ENCODE data around the gene ANO10. TPM values are rescaled to one million over a fixed set of nuclear protein-coding genes. Genes with fewer than 3 reads are reported as not detected.

The ANO10 gene
- total RNA-seq, 1 donor: 54.0 TPM

DNA sequence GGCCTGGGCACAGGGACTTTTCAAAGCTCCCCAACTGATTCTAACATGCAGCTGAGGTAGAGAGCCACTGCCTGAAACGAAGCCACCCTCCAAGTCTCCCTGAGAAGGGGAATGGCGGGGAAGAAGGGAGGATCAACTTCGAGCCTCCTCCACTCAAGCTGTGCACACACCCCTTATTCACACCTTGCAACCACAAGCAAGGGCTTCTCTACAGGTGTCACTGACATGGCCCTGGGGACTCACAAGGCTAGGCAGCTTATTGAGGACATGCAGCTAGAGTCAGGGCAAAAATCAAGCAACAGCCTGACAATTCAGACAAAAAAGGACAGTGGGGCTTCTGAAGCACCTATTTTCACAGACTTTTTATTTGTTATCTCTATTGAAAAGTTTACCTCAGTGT, 250.3 kb downstream of the ANO10 start:
- TF ChIP-seq, protein P1, sequence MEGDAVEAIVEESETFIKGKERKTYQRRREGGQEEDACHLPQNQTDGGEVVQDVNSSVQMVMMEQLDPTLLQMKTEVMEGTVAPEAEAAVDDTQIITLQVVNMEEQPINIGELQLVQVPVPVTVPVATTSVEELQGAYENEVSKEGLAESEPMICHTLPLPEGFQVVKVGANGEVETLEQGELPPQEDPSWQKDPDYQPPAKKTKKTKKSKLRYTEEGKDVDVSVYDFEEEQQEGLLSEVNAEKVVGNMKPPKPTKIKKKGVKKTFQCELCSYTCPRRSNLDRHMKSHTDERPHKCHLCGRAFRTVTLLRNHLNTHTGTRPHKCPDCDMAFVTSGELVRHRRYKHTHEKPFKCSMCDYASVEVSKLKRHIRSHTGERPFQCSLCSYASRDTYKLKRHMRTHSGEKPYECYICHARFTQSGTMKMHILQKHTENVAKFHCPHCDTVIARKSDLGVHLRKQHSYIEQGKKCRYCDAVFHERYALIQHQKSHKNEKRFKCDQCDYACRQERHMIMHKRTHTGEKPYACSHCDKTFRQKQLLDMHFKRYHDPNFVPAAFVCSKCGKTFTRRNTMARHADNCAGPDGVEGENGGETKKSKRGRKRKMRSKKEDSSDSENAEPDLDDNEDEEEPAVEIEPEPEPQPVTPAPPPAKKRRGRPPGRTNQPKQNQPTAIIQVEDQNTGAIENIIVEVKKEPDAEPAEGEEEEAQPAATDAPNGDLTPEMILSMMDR (IDR thresholded peaks at IDR 0.05; ENCODE audit: insufficient read depth, low read depth, low read length): no peak
- no peak for DNase-seq (ENCODE audit: low read depth)
- no peak overlapping the region for H3K4me3 ChIP-seq (ENCODE audit: low read depth, low read length)

DNA sequence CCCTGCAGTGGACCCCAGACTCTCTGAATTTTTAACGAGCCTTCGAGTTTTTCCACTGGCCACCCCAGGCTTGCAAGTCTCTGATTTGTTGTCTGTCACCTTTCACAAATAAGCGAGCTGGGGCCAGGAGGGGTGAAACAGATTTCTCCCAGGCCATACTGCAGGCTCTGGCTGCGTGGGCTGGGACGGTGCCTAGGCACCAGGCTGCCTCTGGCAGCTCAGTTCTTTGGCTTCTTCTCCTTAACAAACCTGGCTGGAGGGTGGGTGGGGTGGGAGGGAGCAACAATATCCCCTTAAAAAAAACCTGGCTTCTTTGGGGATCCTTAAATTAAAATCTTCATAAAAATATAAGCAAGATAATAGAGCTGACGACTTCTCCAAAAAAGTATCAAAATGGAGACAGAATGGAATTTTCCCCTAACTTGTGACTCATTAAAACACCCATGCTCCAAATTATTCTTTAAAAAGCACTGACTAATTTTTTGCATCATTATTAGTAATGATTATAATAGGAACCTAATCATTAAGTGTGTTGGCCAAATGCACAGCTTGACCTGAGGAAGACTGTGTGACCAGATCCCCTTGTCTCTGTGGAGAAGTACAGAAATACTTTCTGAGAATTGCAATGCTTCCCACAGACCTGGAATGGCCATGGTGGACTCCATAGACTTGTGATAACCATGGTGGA, 251.4 kb downstream of the ANO10 start:
- TF ChIP-seq, protein P1 (IDR thresholded peaks at IDR 0.05; ENCODE audit: insufficient read depth, low read depth, low read length): no peak
- no peak overlapping the region for H3K4me3 ChIP-seq (ENCODE audit: low read depth, low read length)
- no peak for DNase-seq (ENCODE audit: low read depth)

DNA sequence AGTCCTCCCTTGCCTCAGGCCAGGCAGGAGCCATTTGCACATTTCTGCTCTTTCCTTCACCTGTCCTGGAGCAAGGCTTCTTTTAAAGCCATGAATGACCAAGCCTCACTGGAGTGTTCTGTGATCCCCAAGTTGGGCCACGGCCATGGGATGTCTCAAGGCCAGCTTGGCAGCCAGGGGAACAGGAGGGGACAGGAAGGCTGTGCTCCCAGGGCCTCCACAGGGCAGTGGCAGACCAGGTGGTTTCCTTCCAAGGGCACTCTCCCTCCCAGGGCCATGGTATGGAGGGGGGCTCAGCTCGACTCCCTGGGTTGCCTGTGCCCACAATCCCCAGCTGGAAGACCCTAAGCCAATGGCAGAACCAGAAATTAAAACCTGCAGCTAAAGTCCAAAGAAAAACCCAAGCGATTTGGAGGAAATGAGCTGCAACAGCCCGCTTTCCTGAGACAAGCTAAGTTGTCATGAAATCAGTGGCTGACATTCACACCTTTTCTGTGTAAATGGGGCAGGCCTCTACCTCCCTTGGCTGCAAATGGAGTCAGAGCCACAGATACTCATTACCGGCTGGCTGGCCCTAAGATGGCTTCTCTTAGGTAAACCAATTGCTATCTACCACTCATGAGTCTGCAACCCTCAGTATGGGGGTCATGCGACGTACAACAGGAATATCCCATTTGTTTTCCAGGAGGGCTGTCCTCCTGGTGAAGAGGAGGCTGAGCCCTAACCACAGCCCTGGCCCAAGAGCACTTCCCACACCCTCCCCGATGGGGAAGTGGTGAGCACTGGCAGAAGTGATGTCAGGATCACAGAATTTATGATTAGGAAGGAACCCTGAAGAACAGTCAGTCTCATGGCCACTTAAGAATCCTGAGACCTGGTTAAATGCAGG, 252.2 kb downstream of the ANO10 start:
- TF ChIP-seq, protein P1 (IDR thresholded peaks at IDR 0.05; ENCODE audit: insufficient read depth, low read depth, low read length): no peak
- DNase-seq (ENCODE audit: low read depth): no peak
- H3K4me3 ChIP-seq (ENCODE audit: low read depth, low read length): no peak overlapping the region

DNA sequence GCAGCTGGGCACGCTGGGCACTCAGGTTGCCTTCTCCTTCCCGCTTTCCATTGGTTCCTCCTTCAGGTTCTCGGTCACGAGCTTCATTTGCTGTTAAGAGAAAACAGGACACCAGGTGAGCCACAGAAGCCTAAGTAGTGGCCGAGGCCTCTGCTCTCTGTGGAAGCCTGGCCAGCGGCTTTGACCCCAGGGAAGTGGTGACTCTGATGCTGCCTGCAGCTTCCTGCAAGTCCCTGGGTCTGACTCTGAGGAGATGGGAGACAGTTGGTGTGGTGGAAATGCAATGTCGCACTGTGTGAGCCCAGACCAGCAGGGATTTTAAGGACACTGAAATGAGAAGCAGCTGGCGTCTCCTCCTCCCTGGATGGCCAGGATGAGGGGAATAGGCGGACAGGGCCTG, 254.9 kb downstream of the ANO10 start:
- no peak for DNase-seq (ENCODE audit: low read depth)
- TF ChIP-seq, protein P1 (IDR thresholded peaks at IDR 0.05; ENCODE audit: insufficient read depth, low read depth, low read length): no peak
- H3K4me3 ChIP-seq (ENCODE audit: low read depth, low read length): no peak overlapping the region

DNA sequence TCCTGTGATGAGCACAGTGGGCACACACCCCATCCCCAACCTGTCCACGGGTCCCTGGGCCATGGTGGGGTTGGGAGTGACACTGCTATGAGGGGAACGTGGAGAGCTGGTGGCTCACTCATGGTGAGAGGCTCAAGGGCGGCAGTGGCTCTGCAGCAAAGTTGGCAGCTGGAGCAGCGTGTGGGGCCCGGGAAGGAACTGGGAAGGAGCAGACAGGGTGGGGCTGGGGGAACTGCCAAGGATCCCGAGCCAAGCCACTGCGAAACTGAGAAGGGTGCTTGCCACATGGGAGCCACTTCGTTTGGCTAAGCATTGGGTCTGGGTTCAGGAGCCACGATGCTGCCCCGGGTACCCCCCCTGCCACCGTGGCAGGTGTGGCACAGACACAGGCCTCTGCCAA, 255.3 kb downstream of the ANO10 start:
- TF ChIP-seq, protein P1 (IDR thresholded peaks at IDR 0.05; ENCODE audit: insufficient read depth, low read depth, low read length): no peak
- no peak for DNase-seq (ENCODE audit: low read depth)
- no peak overlapping the region for H3K4me3 ChIP-seq (ENCODE audit: low read depth, low read length)

DNA sequence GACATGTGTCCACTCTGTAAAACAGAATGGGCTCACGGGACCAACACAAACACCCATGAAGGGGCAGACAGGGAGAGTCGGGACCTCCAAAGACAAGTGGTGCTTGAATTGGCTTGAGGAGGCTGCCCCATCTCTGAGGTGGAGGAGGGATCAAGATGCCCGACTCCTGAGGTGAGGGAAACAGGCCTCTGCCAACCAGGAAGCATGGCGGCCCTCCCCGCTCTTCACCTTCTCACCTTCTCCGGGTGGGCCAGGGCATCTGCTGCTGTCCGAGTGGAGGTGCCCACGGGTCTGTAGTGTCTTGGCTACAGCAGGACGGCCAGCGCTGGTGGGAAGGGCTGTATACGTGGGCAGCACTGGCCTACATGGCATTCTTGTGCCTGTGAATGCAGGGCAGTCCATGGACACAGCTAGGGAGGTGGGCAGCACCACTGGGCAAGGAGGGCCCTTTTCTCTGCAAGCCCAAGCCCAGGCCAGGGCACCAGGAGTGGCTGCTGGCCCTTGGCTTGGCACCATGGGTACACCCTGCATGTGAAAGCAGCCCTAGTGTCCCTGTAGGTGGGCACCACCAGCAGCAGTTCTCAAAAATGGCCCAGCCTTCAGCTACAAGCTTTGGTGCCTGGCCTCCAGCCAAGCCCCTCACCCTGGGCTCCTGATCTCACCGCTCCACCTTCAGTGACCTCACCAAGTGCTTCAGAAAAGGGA, 256.1 kb downstream of the ANO10 start:
- no peak for DNase-seq (ENCODE audit: low read depth)
- TF ChIP-seq, protein P1 (IDR thresholded peaks at IDR 0.05; ENCODE audit: insufficient read depth, low read depth, low read length): no peak
- H3K4me3 ChIP-seq (ENCODE audit: low read depth, low read length): no peak overlapping the region
